Activated naive CD8-positive, alpha-beta T cell (primary cell): ENCODE measurements around the gene GRAMD4.

Experiments
- H3K27ac Mint-ChIP-seq: one replicate; pipeline ENCODE4 v1.8.0; 2021; ENCODE audit warnings: mixed read lengths
- H3K27me3 Mint-ChIP-seq: one replicate; pipeline ENCODE4 v1.8.0; 2021; ENCODE audit warnings: mixed read lengths
- H3K36me3 Mint-ChIP-seq: one replicate; pipeline ENCODE4 v1.8.0; 2021; ENCODE audit warnings: mixed read lengths
- H3K4me1 Mint-ChIP-seq: one replicate; pipeline ENCODE4 v1.8.0; 2021; ENCODE audit warnings: low read depth, mixed read lengths
- H3K4me3 Mint-ChIP-seq: one replicate; pipeline ENCODE4 v1.8.0; 2021; ENCODE audit warnings: mild to moderate bottlenecking, mixed read lengths
- H3K9me3 Mint-ChIP-seq: one replicate; pipeline ENCODE4 v1.8.0; 2021; ENCODE audit warnings: low read depth, mixed read lengths

GRAMD4 gene

DNA sequence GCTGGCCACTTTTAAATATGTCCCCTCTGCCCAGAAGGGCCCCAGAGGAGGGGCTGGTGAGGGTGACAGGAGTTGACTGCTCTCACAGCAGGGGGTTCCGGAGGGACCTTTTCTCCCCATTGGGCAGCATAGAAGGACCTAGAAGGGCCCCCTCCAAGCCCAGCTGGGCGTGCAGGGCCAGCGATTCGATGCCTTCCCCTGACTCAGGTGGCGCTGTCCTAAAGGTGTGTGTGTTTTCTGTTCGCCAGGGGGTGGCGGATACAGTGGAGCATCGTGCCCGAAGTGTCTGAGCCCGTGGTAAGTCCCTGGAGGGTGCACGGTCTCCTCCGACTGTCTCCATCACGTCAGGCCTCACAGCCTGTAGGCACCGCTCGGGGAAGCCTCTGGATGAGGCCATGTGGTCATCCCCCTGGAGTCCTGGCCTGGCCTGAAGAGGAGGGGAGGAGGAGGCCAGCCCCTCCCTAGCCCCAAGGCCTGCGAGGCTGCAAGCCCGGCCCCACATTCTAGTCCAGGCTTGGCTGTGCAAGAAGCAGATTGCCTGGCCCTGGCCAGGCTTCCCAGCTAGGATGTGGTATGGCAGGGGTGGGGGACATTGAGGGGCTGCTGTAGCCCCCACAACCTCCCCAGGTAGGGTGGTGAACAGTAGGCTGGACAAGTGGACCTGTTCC lies 46.5 kb downstream of the GRAMD4 start:
- no peak overlapping the region for H3K27ac Mint-ChIP-seq
- peaks cover 2% of the 10 kb centered on the region for H3K4me1 Mint-ChIP-seq
- H3K9me3 Mint-ChIP-seq: no peaks in the 10 kb centered on the region
- H3K27me3 Mint-ChIP-seq: no peaks in the 10 kb centered on the region
- no peak overlapping the region for H3K4me3 Mint-ChIP-seq
- peaks cover 3% of the 10 kb centered on the region for H3K36me3 Mint-ChIP-seq

DNA sequence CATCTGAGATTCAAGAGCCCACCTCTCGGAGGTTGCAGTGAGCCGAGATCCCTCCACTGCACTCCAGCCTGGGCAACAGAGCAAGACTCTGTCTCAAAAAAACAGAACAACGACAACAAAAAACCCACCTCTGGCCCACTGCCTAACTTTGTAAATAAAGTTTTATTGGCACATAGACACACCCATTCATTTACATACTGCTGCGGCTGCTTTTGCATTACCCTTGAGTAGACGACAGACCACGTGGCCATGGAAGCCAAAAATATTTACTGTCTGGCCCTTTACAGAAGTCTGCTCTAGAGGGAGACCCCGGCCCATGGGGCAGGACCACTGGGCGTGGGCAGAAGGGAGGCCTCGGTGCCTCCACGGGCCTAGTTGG lies 47.0 kb downstream of the GRAMD4 start:
- no peaks in the 10 kb centered on the region for H3K9me3 Mint-ChIP-seq
- no peaks in the 10 kb centered on the region for H3K27me3 Mint-ChIP-seq
- H3K36me3 Mint-ChIP-seq: peaks cover 3% of the 10 kb centered on the region
- no peak overlapping the region for H3K4me3 Mint-ChIP-seq
- H3K27ac Mint-ChIP-seq: no peak overlapping the region
- no peaks in the 10 kb centered on the region for H3K4me1 Mint-ChIP-seq

DNA sequence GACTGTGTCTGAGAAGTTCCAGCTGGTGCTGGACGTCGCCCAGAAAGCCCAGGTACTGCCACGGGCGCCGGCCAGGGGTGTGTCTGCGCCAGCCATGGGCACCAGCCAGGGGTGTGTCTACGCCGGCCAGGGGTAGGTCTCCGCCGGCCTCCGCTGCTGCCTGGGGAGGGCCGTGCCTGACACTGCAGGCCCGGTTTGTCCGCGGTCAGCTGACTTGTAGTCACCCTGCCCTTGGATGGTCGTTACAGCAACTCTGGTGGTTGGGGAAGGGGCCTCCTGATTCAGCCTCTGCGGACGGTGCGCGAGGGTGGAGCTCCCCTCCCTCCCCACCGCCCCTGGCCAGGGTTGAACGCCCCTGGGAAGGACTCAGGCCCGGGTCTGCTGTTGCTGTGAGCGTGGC lies 47.9 kb downstream of the GRAMD4 start:
- Mint-ChIP-seq H3K9me3 (no peaks in the 10 kb centered on the region), H3K4me3 (no peak overlapping the region), H3K4me1 (peaks cover 3% of the 10 kb centered on the region), H3K27ac (no peak overlapping the region), H3K36me3 (peaks cover 3% of the 10 kb centered on the region), H3K27me3 (no peaks in the 10 kb centered on the region)

DNA sequence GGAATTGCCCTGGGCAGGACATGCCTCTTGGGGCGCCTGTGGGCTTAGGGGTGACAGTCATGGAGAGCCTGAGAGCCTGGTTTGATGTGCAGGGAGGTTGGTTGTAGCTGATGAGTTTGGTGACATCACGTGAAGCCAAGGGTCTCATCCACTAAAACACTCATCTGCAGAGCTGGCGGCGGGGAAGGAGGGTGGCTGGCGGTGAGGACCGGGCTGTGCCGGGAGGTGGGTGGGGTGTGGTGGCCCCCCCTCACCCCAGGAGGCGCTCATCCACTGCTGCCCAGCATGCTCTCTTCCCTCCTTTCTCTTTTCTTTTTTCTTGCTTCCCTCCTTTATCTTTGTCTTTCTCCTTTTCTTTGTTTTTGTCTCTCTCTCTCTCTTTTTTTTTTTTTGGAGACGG lies 49.0 kb downstream of the GRAMD4 start:
- peaks cover 3% of the 10 kb centered on the region for H3K36me3 Mint-ChIP-seq
- H3K4me1 Mint-ChIP-seq: peaks cover 12% of the 10 kb centered on the region
- H3K4me3 Mint-ChIP-seq: no peak overlapping the region
- no peaks in the 10 kb centered on the region for H3K27me3 Mint-ChIP-seq
- no peaks in the 10 kb centered on the region for H3K9me3 Mint-ChIP-seq
- H3K27ac Mint-ChIP-seq: no peak overlapping the region

DNA sequence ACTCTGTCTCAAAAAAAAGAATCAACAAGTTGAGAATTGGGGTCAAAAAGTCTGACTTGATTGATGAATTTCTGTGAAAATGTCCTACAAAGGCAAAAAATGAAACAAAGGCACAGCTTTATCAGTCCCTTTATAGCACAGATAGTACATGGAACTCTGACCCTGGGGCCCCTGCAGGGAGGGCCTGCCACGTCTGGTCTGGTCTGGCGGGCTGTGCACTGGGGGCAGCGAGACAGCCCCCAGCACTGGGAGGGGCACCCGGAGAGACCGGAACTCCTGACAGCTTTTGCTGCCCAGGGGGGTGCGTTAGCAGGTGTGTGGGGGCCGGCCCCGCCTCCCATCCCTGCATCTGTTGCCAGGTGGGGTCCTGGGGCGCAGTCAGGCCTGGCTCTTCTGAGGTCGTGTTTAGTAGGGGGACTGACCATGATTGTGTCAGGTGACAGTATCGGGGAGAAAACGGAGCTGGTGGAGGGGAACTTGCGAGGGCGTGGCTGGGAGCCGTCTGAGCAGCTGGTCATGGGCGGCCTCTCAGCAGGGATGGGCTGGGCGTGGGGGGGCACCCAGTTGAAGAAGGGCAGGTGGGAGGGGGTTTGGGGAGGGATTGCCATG lies 51.7 kb downstream of the GRAMD4 start:
- peaks cover 3% of the 10 kb centered on the region for H3K36me3 Mint-ChIP-seq
- H3K4me1 Mint-ChIP-seq: peaks cover 22% of the 10 kb centered on the region
- H3K27me3 Mint-ChIP-seq: no peaks in the 10 kb centered on the region
- no peaks in the 10 kb centered on the region for H3K9me3 Mint-ChIP-seq
- H3K27ac Mint-ChIP-seq: peak overlapping the region; percentile 16
- H3K4me3 Mint-ChIP-seq: no peak overlapping the region

DNA sequence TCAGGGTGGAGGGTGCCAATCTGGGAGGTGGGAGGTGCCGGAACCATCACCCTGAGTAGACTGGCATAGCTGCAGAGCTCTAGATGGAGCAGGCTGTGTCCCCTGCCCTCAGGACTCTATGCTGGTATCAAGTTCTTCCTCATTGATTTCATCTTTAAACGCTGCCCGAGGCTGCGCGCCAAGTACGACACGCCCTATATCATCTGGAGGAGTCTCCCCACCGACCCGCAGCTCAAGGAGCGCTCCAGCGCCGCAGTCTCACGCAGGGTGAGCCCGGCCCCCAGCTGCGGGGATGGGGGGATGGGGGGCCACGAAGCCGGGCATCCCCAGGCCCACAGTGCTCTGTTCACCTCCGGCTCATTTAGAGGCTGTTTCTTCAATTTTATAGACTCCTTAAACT lies 52.5 kb downstream of the GRAMD4 start:
- no peaks in the 10 kb centered on the region for H3K27me3 Mint-ChIP-seq
- H3K36me3 Mint-ChIP-seq: peaks cover 3% of the 10 kb centered on the region
- peaks cover 25% of the 10 kb centered on the region for H3K4me1 Mint-ChIP-seq
- no peak overlapping the region for H3K4me3 Mint-ChIP-seq
- no peak overlapping the region for H3K27ac Mint-ChIP-seq
- H3K9me3 Mint-ChIP-seq: no peaks in the 10 kb centered on the region

DNA sequence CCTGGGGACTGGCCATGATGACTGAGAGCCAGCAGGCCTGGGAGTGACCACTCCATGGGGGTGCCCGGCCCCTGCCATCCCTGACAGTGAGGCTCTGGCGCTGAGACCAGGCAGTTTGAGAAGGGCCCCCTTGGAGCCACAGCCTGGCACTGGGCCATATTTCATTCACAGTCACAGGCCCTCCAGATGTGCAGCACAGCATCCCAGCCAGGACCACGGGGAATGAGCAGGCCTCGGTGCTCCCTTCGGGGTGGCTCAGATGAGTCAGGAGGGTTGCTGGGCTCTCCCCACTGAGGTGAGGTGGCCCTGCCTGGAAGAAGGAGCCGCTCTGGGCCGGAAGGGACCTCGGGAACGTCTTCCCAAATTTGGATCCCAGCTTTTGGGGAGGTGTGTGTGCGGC lies 53.0 kb downstream of the GRAMD4 start:
- Mint-ChIP-seq H3K27me3 (no peaks in the 10 kb centered on the region), H3K4me1 (peaks cover 28% of the 10 kb centered on the region), H3K27ac (peak overlapping the region; percentile 95), H3K36me3 (peaks cover 3% of the 10 kb centered on the region), H3K4me3 (peak overlapping the region; percentile 88), H3K9me3 (no peaks in the 10 kb centered on the region)

DNA sequence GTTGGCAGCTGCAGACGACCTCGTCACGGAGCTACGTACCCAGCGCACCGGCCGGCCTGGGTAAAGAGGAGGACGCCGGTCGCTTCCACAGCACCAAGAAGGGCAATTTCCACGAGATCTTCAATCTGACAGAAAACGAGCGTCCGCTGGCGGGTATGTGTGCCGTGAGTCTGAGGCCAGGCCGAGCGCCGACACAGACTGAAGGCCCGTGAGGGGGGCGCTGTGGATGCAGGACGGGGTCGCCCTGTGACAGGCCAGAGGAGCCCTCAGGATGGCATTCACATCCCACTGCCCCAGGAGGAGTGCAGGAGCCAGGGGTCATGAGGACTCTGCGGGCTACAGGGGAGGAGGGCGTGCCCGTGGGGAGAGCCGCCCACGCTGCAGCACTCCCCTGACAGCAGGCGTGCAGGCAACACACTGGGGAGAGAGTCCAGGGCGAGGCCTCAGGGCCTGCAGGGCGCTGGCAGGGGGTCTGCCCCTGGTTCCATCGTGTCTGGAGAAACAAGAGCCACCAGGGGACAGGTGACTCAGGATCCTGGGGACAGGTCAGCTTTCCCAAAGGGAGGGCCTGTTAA lies 53.6 kb downstream of the GRAMD4 start:
- peaks cover 2% of the 10 kb centered on the region for H3K36me3 Mint-ChIP-seq
- peak overlapping the region; percentile 88 for H3K4me3 Mint-ChIP-seq
- H3K27ac Mint-ChIP-seq: peak overlapping the region; percentile 95
- no peaks in the 10 kb centered on the region for H3K9me3 Mint-ChIP-seq
- peaks cover 28% of the 10 kb centered on the region for H3K4me1 Mint-ChIP-seq
- no peaks in the 10 kb centered on the region for H3K27me3 Mint-ChIP-seq

DNA sequence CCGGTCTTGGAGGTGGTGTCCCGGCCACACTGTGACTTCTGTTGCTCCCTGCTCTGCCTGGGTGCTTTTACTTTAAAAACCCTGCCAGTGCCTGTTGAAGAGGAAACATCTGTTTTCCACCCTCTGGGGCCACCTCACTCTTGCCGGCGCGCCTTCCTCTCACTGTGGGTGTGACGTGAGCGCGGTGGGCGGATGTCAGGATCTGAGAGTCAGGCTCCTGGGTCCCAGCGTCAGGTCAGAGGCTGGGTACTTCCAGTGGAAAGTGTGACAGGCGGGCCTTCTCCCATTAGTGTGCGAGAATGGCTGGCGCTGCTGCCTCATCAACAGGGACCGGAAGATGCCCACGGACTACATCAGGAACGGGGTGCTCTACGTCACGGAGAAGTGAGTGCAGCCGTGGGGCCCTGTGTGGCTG lies 54.2 kb downstream of the GRAMD4 start:
- H3K9me3 Mint-ChIP-seq: no peaks in the 10 kb centered on the region
- H3K36me3 Mint-ChIP-seq: no peaks in the 10 kb centered on the region
- peak overlapping the region; percentile 88 for H3K4me3 Mint-ChIP-seq
- no peaks in the 10 kb centered on the region for H3K27me3 Mint-ChIP-seq
- peak overlapping the region; percentile 95 for H3K27ac Mint-ChIP-seq
- H3K4me1 Mint-ChIP-seq: peaks cover 28% of the 10 kb centered on the region

DNA sequence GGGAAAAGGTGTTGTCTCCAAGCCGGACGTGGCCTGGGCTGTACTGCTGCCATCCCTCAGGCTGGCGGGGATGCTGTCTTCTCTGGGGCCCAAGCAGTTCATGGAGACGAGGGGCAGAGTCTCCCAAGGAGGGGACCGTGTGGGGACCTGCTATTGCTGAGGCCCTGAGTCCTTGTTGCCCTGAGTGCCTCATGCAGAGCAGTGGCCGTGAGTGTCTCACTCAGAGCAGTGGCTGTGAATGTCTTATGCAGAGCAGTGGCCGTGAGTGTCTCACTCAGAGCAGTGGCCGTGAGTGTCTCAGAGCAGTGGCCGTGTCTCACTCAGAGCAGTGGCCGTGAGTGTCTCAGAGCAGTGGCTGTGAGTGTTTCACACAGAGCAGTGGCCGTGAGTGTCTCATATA lies 54.7 kb downstream of the GRAMD4 start:
- Mint-ChIP-seq H3K27ac (peak overlapping the region; percentile 95), H3K27me3 (no peaks in the 10 kb centered on the region), H3K9me3 (no peaks in the 10 kb centered on the region), H3K36me3 (no peaks in the 10 kb centered on the region), H3K4me3 (peak overlapping the region; percentile 88), H3K4me1 (peaks cover 28% of the 10 kb centered on the region)

DNA sequence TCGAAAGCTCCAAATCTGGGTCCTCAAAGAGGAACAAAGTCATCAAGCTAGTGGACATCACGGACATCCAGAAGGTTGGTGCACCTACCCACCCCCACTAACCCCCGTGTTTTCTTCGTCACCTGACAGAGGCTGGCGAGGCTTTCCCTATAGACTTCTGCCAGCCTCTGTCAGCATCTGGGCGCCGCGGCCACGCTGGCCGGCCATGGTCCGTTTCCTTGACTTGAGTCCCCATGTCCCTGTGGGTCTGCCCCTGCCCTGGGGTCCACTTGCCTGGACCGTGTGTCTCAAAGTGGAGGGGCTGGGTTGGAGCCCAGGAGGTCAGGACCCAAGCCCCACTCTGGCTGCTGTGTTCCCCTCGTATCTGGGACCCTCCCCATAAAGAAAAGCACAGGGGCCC lies 55.3 kb downstream of the GRAMD4 start:
- Mint-ChIP-seq H3K4me3 (peak overlapping the region; percentile 88), H3K9me3 (no peaks in the 10 kb centered on the region), H3K27me3 (no peaks in the 10 kb centered on the region), H3K27ac (peak overlapping the region; percentile 95), H3K4me1 (peaks cover 28% of the 10 kb centered on the region), H3K36me3 (no peaks in the 10 kb centered on the region)

DNA sequence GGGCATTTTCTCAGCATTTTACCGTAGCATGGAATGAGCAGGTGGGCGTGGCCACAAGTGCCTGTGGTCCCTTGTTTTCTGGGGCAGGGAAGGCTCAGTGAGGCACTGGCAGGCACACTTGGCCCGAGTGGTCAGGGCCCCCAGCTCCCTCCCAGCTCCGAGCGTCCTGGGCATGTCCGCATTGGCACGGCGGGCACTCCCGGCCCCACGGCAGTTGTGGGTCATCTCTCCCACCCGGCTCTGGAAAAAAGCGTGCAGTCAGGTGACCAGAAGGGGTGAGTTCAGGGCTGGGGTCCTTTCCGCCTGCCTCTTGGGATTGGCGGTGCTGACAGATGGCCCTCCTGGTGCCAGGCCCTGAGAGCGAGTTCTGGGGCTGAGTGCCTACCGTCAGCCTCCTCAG lies 55.8 kb downstream of the GRAMD4 start:
- no peaks in the 10 kb centered on the region for H3K36me3 Mint-ChIP-seq
- H3K4me1 Mint-ChIP-seq: peaks cover 28% of the 10 kb centered on the region
- H3K4me3 Mint-ChIP-seq: no peak overlapping the region
- H3K27me3 Mint-ChIP-seq: no peaks in the 10 kb centered on the region
- peak overlapping the region; percentile 95 for H3K27ac Mint-ChIP-seq
- no peaks in the 10 kb centered on the region for H3K9me3 Mint-ChIP-seq

DNA sequence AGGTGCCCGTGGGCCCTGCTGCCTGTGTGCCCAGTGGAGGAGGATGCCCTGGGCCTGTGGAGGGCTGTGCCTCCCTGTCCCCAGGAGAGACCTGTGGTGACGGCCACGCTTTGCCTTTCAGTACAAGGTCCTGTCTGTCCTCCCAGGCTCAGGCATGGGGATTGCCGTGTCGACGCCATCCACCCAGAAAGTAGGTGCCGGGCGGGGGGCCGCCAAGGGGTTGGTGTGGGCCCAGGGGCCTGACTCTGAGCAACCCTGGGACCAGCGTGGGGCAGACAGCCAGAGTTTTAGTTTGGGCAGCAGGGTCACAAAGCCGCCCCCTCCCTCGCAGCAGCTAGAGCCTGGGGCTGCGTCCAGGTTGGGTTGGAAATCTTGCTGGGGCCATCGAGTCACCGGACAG lies 56.3 kb downstream of the GRAMD4 start:
- Mint-ChIP-seq H3K4me1 (peaks cover 28% of the 10 kb centered on the region), H3K9me3 (no peaks in the 10 kb centered on the region), H3K27ac (no peak overlapping the region), H3K4me3 (no peak overlapping the region), H3K36me3 (no peaks in the 10 kb centered on the region), H3K27me3 (no peaks in the 10 kb centered on the region)

DNA sequence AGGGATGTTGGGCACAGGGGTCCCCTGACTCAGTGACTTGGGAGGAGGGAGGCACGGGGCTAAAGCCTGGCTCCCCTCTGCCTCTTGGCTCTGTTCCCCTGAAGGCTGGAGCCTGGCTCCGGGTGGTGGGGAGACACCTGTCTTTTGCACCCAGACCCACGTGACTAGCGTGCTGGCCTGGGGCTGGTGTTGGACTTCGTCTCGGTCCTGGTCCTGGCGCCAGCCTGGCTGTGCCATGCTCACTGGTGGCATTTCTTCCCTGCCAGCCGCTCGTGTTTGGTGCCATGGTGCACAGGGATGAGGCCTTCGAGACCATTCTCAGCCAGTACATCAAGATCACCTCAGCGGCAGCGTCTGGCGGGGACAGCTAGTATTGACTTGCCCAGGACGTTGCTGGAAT lies 56.7 kb downstream of the GRAMD4 start:
- no peaks in the 10 kb centered on the region for H3K27me3 Mint-ChIP-seq
- no peaks in the 10 kb centered on the region for H3K36me3 Mint-ChIP-seq
- H3K4me1 Mint-ChIP-seq: peaks cover 28% of the 10 kb centered on the region
- H3K4me3 Mint-ChIP-seq: no peak overlapping the region
- H3K9me3 Mint-ChIP-seq: no peaks in the 10 kb centered on the region
- no peak overlapping the region for H3K27ac Mint-ChIP-seq

DNA sequence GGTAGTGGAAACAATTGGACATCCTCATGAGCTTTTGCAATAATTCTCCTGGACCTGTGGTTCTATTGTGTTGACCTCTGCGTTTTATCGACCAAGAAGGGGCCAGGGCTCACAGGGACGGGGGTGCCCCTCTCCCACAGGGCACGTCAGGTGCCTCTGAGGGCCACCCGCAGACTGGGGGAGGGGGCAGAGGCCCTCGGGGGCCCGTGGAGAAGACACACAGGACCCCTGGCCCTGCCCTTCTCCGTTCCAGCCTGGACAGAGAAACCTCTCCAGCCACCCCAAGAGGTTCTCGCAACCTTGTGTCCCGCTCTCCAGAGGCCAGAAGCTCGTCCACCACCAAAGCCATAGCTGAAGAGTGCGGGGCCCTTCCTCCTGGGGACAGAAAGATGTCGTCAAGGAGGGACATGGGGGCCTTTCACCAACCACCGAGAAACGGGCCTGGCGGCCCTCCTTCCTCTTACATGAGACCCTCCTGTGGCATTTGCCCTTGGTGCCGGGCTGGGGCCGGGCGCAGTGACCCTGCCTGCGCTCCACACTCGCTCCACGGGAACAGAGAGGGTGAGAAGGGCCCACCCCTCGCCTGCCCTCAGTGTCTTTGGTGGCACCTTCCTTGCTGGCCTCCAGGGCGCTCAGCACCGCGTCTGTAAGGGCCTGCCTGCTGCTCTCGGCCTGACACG lies 57.3 kb downstream of the GRAMD4 start:
- Mint-ChIP-seq H3K4me3 (no peak overlapping the region), H3K4me1 (peaks cover 27% of the 10 kb centered on the region), H3K27me3 (no peaks in the 10 kb centered on the region), H3K27ac (no peak overlapping the region), H3K9me3 (no peaks in the 10 kb centered on the region), H3K36me3 (no peaks in the 10 kb centered on the region)
